Activated naive CD4-positive, alpha-beta T cell treated with anti-CD3 and anti-CD28 coated beads for 36 hours (primary cell): ENCODE data around the gene MESD. TPM values are rescaled to one million over a fixed set of nuclear protein-coding genes. Genes with fewer than 3 reads are reported as not detected.
"Not testable (repeated sequence)": the region's sequence is repeated elsewhere in the genome, so short reads cannot be mapped to it uniquely, and the experiment has no call there.

Source experiments
- CTCF ChIA-PET: fragments of 350-600 bp; sonication (Branson Sonifier 250); formaldehyde crosslinking; loops from one replicate; lab custom pipeline; 2021; ENCODE audit warnings: antibody characterized with exemption; lab: Charles Lee
- DNase-seq: peaks from one replicate; pipeline ENCODE4 v3.0.0-alpha.2; 2020
- H3K27ac Mint-ChIP-seq: one replicate; pipeline ENCODE4 v1.8.0; 2021; ENCODE audit warnings: mild to moderate bottlenecking, mixed read lengths
- H3K27me3 Mint-ChIP-seq: one replicate; pipeline ENCODE4 v1.8.0; 2021; ENCODE audit warnings: low read depth, mixed read lengths
- H3K36me3 Mint-ChIP-seq: one replicate; pipeline ENCODE4 v1.8.0; 2021; ENCODE audit warnings: low read depth, mixed read lengths
- H3K4me1 Mint-ChIP-seq: one replicate; pipeline ENCODE4 v1.8.0; 2021; ENCODE audit warnings: low read depth, mixed read lengths
- H3K4me3 Mint-ChIP-seq: one replicate; pipeline ENCODE4 v1.8.0; 2021; ENCODE audit warnings: mild to moderate bottlenecking, moderate library complexity, mixed read lengths
- H3K9me3 Mint-ChIP-seq: one replicate; pipeline ENCODE4 v1.8.0; 2021; ENCODE audit warnings: mixed read lengths
- intact Hi-C: fragments of 100-400 bp; cut with micrococcal nuclease; formaldehyde crosslinking; loops from one replicate; pipeline ENCODE4 v1.15.1; 2023
- total RNA-seq, 2 experiments: library from RNA; stranded (reverse); gene quantifications; one replicate each; pipeline ENCODE4 v1.2.3, GENCODE V29; 2021

MESD gene
- total RNA-seq, 2 experiments from 2014 or later, result 12.5 to 15.1 TPM

DNA sequence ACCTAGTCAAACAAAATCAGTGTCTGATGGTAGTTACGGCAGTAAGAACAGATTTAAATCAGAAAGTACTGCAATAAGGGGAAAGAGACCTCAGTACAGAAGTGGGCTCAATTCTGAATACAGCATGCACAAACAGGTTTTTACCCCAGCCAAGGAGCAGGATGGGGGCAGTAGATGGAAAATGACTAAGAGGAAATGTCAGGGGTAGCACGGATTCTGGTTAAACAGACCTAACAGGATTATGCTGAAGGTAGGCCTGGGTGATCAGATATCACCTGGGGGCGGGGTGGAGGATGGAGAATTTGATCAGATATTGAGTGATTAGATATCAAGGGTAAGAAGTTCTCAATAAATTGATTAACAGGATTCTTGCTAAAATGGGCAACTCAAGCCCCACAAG is 19.0 kb downstream of the MESD start:
- H3K27ac Mint-ChIP-seq, result no peak overlapping the region
- H3K27me3 Mint-ChIP-seq, result no peaks in the 10 kb centered on the region
- CTCF ChIA-PET, result interaction anchor here (0.6 to 2.7 kb wide), 18 partner anchors 9 to 513 kb away, joined by 3 to 17 read pairs (median 4); no protein-coding TSS in a partner anchor
- H3K9me3 Mint-ChIP-seq, result no peaks in the 10 kb centered on the region
- peaks cover 8% of the 10 kb centered on the region for H3K36me3 Mint-ChIP-seq
- no peak for DNase-seq
- H3K4me3 Mint-ChIP-seq, result no peak overlapping the region
- intact Hi-C loops, result loop anchor here (1.0 to 2.0 kb wide), 4 partner anchors 18 to 515 kb away; partner anchors contain the start of genes CEMIP and MESD
- H3K4me1 Mint-ChIP-seq, result peaks cover 13% of the 10 kb centered on the region

DNA sequence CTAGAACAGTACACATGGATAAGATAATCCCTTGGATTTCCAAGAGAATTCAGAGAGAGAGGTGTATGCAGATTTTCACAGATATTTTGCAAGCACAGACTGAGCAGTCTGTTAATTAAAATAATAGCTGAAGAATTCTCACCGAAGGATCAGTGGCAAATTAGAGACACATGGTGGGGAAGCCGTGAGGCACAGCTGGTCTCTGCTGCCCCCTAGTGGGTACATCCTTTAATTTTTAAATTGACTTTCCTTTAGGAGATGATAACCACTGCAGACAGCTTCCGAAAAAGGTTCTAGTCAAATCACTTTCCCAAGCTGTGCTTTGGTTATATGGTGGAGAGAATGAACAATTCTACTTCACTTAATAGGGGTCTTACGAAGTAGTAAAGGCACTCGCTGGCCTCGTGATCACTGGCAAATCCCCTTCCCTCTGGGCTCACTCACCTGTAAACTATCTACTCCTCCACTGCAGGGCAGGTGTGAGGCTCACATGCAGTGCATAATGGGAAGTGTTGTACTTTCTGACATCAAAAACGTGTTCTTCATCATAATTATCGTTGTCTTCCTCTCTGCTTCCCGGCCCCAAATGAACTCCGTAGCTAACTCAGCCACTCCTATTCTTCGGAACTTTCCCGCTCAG is 19.5 kb downstream of the MESD start:
- intact Hi-C loops, result loop anchor here (1.0 to 2.0 kb wide), 4 partner anchors 19 to 515 kb away; partner anchors contain the start of genes CEMIP and MESD
- peak; percentile 76 for DNase-seq
- Mint-ChIP-seq H3K27ac (no peak overlapping the region), H3K36me3 (peaks cover 13% of the 10 kb centered on the region), H3K9me3 (no peaks in the 10 kb centered on the region), H3K4me1 (peaks cover 8% of the 10 kb centered on the region), H3K4me3 (no peak overlapping the region), H3K27me3 (no peaks in the 10 kb centered on the region)
- CTCF ChIA-PET, result interaction anchor here (0.6 to 3.6 kb wide), 22 partner anchors 10 to 514 kb away, joined by 3 to 24 read pairs (median 4); no protein-coding TSS in a partner anchor

DNA sequence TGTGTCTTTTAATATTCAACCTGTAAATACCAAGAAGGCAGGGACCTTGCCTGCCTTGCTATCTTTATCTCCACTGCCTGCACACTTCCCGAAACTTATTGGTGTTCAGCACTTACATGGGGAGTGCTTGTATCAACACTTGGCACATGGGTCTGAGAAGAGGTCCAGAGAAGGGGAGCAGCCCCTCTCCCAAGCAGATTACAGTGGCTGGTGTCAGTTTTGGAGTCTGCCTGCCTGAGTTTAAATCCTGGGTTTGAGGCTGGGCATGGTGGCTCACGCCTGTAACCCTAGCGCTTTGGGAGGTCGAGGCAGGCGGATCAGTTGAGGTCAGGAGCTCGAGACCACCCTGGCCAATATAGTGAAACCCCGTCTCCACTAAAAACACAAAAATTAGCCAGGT is 20.3 kb downstream of the MESD start:
- peaks cover 20% of the 10 kb centered on the region for H3K36me3 Mint-ChIP-seq
- CTCF ChIA-PET, result interaction anchor here (0.6 to 3.6 kb wide), 19 partner anchors 10 to 514 kb away, joined by 3 to 24 read pairs (median 5); no protein-coding TSS in a partner anchor

DNA sequence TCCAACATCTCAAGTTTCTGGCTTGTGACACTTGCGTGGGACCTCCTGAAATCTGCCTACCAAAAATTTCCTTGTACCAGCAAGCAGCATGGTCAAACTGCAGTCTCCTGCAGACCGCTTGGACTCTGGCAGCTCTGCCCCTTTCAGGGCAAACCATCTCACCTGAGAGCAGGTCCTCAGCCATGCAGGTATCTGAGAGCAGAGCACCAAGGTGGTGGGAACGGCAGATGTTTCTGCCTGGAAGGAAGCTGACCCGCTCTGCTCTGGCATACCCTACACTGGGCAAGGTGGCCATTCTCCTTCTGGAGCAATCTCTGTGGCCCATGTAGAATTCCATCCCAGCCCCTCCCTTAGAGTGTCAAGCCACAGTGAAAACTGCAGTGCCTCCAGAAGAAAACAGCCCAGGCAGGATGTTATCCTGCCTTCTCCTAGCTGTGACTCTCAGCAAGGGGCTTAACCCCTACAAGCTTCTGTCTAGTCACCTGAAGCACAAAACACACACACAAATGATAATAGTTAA is 21.6 kb downstream of the MESD start:
- Mint-ChIP-seq H3K9me3 (peaks cover 3% of the 10 kb centered on the region), H3K36me3 (peaks cover 29% of the 10 kb centered on the region), H3K27me3 (no peaks in the 10 kb centered on the region), H3K4me3 (no peak overlapping the region), H3K27ac (no peak overlapping the region), H3K4me1 (peaks cover 7% of the 10 kb centered on the region)
- intact Hi-C loops, result no loop called here
- CTCF ChIA-PET, result interaction anchor here (0.6 to 3.6 kb wide), 13 partner anchors 8 to 550 kb away, joined by 3 to 24 read pairs (median 3); partner anchors contain the start of gene CEMIP
- no peak for DNase-seq

More for the DNA sequence above, 20.3 kb downstream of the MESD start:
- intact Hi-C loops, result no loop called here
- Mint-ChIP-seq H3K4me3 (no peak overlapping the region), H3K27me3 (no peaks in the 10 kb centered on the region), H3K4me1 (peaks cover 4% of the 10 kb centered on the region), H3K27ac (no peak overlapping the region), H3K9me3 (peaks cover 1% of the 10 kb centered on the region)
- no peak for DNase-seq

DNA sequence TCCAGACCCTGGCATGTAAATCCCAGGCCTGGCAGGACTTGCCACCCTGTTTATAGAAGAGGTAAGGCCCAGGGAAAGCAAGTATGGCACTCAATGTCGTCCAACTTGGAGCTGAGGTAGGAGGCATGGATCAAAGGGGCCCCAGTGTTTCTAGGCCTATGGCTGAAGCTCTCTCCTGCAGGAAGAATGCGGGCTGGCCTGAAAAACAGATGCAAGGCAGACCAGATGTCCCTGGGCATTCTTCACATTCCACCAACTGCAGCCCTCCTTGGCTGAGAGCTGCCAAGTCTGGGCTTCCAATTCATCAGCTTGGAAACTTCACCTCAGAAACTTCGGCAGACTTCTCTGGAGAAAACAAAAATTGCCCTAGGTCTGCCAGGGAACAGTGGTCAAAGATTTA is 22.2 kb downstream of the MESD start:
- Mint-ChIP-seq H3K36me3 (peaks cover 32% of the 10 kb centered on the region), H3K9me3 (peaks cover 3% of the 10 kb centered on the region), H3K27ac (no peak overlapping the region), H3K4me3 (no peak overlapping the region), H3K4me1 (peaks cover 10% of the 10 kb centered on the region), H3K27me3 (no peaks in the 10 kb centered on the region)
- intact Hi-C loops, result no loop called here
- CTCF ChIA-PET, result interaction anchor here (0.8 to 3.6 kb wide), 8 partner anchors 8 to 512 kb away, joined by 3 to 24 read pairs (median 3); partner anchors contain the start of gene CEMIP
- DNase-seq, result no peak

DNA sequence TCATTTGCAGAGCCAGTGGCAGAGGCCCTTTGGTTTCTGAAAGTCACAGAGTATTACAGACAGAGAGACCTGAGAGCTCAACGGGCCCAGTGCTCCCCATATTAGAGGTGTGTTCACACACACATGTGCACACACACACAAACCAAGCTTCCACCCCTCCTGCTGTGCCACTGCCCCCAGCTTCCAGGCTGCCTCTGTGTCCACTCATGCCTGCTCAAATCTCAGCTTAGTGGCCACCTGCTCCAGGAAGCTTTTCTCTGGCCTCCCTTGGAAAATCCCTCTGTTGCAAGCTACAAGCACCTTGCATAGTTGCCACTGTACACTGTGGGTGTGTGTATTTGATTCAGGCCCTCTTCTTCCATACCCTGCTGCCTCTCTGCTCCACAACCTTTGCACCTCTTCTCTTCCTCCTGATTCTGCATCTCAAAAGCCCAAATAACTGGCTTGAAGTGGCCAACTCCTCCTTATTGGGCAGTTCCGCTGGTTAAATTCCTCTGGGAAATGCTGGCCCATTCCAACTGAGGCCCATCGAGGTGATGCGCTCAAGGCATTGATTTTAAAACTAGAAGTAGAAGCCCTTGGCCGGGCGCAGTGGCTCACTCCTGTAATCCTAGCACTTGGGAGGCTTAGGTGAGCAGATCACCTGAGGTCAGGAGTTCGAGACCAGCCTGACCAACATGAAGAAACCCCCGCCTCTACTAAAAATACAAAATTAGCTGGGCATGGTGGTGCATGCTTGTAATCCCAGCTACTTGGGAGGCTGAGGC is 23.0 kb downstream of the MESD start:
- no peak for DNase-seq
- CTCF ChIA-PET, result interaction anchor here (1.0 to 3.6 kb wide), 4 partner anchors 9 to 511 kb away, joined by 3 to 24 read pairs (median 4); partner anchors contain the start of gene CEMIP
- Mint-ChIP-seq H3K27me3 (no peaks in the 10 kb centered on the region), H3K9me3 (peaks cover 3% of the 10 kb centered on the region), H3K36me3 (peaks cover 30% of the 10 kb centered on the region), H3K4me3 (no peak overlapping the region), H3K4me1 (peaks cover 16% of the 10 kb centered on the region), H3K27ac (no peak overlapping the region)
- intact Hi-C loops, result no loop called here

DNA sequence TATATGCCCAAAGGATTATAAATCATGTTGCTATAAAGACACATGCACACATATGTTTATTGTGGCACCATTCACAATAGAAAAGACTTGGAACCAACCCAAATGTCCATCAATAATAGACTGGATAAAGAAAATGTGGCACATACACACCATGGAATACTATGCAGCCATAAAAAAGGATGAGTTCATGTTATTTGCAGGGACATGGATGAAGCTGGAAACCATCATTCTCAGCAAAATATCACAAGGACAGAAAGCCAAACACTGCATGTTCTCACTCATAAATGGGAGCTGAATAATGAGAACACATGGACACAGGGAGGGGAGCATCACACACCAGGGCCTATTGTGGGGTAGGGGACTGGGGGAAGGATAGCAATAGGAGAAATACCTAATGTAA is 24.2 kb downstream of the MESD start:
- H3K4me3 Mint-ChIP-seq, H3K27me3 Mint-ChIP-seq, intact Hi-C loops, H3K9me3 Mint-ChIP-seq, CTCF ChIA-PET, DNase-seq, H3K27ac Mint-ChIP-seq: not testable (repeated sequence)
- Mint-ChIP-seq H3K36me3 (peaks cover 33% of the 10 kb centered on the region), H3K4me1 (peaks cover 15% of the 10 kb centered on the region)

DNA sequence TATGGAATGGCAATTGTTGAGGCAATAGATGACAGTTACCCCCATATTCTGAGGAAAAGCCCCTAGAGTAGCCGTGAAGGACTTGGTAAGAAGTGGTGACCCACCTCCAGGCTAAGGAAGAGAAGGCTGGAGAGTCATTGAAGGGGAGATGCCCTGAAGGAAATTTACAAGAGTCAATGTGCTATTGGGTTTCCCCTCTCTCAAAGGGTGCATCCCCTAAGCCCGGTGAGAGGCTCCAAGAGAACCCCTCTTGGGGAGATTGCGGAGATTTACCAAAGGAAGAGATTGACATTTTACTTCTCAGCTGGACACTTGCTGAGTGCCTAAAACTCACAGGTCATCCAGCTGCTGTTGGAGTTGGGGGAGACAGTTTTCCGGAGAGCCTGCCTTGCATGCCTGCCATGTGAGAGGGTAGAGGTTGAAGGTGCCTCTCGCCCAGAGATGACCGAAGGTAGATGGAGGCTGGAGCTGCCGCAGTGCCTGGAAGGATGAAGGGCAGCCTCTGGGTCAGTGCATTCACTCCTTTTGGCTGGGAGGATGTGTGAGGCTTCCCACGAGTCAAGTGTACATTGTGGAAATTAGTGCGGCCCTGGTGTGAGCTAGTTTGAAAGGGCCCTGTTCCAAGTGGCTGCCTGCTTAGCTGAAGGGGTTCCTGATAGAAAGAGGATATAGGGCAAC is 30.7 kb downstream of the MESD start:
- DNase-seq, result no peak
- Mint-ChIP-seq H3K4me3 (no peak overlapping the region), H3K9me3 (no peaks in the 10 kb centered on the region), H3K36me3 (peaks cover 34% of the 10 kb centered on the region), H3K27me3 (no peaks in the 10 kb centered on the region), H3K27ac (no peak overlapping the region), H3K4me1 (peaks cover 22% of the 10 kb centered on the region)
- intact Hi-C loops, result loop anchor here (5.0 kb wide), 1 partner anchor 157 kb away; no protein-coding TSS in a partner anchor
- CTCF ChIA-PET, result interaction anchor here (1.0 to 1.7 kb wide), 2 partner anchors 9 to 11 kb away, joined by 3 to 15 read pairs; no protein-coding TSS in a partner anchor

DNA sequence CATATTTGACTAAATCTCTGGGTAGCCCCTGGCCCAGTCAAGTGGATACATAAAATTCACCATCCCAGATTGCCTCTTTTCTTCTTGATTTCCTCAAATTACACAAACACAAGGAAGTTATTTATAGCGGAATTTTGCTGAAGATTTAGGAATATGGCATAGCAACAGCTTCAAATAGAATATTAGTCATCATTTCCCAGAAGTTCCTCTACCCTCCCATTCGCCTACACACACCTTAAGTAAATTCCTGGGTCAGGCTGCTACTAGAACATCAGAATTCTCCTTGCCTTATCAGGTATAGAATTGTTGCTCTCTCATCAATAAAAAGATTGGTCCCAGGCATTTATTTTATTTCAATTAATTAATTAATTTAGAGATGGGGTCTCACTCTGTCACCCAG is 31.6 kb downstream of the MESD start:
- intact Hi-C loops, result loop anchor here (2.0 to 5.0 kb wide), 2 partner anchors 29 to 156 kb away; no protein-coding TSS in a partner anchor
- H3K27ac Mint-ChIP-seq, result no peak overlapping the region
- CTCF ChIA-PET, result interaction anchor here (1.6 to 2.4 kb wide), 2 partner anchors 9 to 12 kb away, joined by 4 to 7 read pairs; no protein-coding TSS in a partner anchor
- no peaks in the 10 kb centered on the region for H3K9me3 Mint-ChIP-seq
- H3K27me3 Mint-ChIP-seq, result no peaks in the 10 kb centered on the region
- peaks cover 30% of the 10 kb centered on the region for H3K36me3 Mint-ChIP-seq
- peaks cover 20% of the 10 kb centered on the region for H3K4me1 Mint-ChIP-seq
- no peak for DNase-seq
- no peak overlapping the region for H3K4me3 Mint-ChIP-seq

DNA sequence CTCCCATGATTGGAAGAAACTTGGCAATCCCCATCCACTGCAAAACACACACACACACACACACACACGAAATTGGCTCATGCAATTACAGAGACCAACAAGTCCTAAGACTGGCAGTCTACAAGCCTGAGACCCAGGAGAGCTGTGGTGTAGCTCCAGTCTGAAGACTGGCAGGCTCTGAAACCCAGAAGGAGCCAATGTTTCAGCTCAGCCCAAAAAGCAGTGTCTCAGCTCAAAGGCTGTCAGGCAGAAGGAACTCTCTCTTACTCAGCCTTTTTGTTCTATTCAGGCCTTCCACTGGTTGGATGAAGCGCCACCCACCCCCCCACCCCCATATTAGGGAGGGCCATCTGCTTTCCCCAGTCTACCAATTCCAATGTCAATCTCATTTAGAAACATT is 32.1 kb downstream of the MESD start:
- Mint-ChIP-seq H3K27me3 (no peaks in the 10 kb centered on the region), H3K27ac (no peak overlapping the region), H3K4me1 (peaks cover 17% of the 10 kb centered on the region), H3K36me3 (peaks cover 31% of the 10 kb centered on the region), H3K9me3 (no peaks in the 10 kb centered on the region), H3K4me3 (no peak overlapping the region)
- DNase-seq, result no peak
- intact Hi-C loops, result loop anchor here (2.0 to 5.0 kb wide), 2 partner anchors 29 to 155 kb away; no protein-coding TSS in a partner anchor
- CTCF ChIA-PET, result interaction anchor here (1.6 to 2.4 kb wide), 2 partner anchors 9 to 13 kb away, joined by 4 to 7 read pairs; no protein-coding TSS in a partner anchor
